ENCODE data around the gene TRMT10B. TPM values are rescaled to one million over a fixed set of nuclear protein-coding genes. Genes with fewer than 3 reads are reported as not detected.
"Not testable (repeated sequence)": the region's sequence is repeated elsewhere in the genome, so short reads cannot be mapped to it uniquely, and the experiment has no call there.

Gene TRMT10B
- total and polyA plus RNA-seq, 2 donors (not counting 1 experiment from before 2014, with no cell fraction given): 5.6 to 7.5 TPM

- Histone ChIP-seq H3K79me2 (ENCODE audit: control insufficient read depth, insufficient read depth, low read length) (peaks cover 54% of the 10 kb centered on the region), H3K4me2 (ENCODE audit: extremely low read depth, insufficient read depth, low read length) (peak overlapping the region; percentile 95), H3K27me3 (ENCODE audit: control insufficient read depth, insufficient read depth, low read length) (no peaks in the 10 kb centered on the region), H4K20me1 (ENCODE audit: control insufficient read depth, extremely low read depth, insufficient read depth, low read length) (peaks cover 4% of the 10 kb centered on the region), H3K4me3 (replicated peaks in 1 of 4; ENCODE audit: control extremely low read depth in 1 of 4, insufficient read depth in 1 of 4, low read depth in 3 of 4, low read length in 4 of 4) (peak overlapping the region; percentile 87 to 98 (median 90)), H3K27ac (ENCODE audit: insufficient read depth, low read length) (peak overlapping the region; percentile 86), H3K9me3 (ENCODE audit: control insufficient read depth, insufficient read depth, low read depth, low read length) (no peaks in the 10 kb centered on the region), H2AFZ (ENCODE audit: low read length) (no peak overlapping the region), H3K4me1 (ENCODE audit: control insufficient read depth, extremely low read depth, insufficient read depth, low read length) (no peaks in the 10 kb centered on the region), H3K36me3 (ENCODE audit: control insufficient read depth, insufficient read depth, low read length) (peaks cover 1% of the 10 kb centered on the region), H3K9ac (ENCODE audit: insufficient read depth, low read length) (peak overlapping the region; percentile 85)
- no peak for TF ChIP-seq CTCF (conservative IDR thresholded peaks at IDR 0.05 in 1 of 2, IDR thresholded peaks at IDR 0.05 in 1 of 2; ENCODE audit: low read depth in 1 of 2, low read length in 2 of 2)
- DNase-seq (ENCODE audit: low read depth in 2 of 2): no peak
Measured at GRCh38 chr9:37801959-37802711, 48.5 kb downstream of the TRMT10B start.

- Histone ChIP-seq H3K9ac (ENCODE audit: insufficient read depth, low read length) (no peak overlapping the region), H3K4me1 (ENCODE audit: control insufficient read depth, extremely low read depth, insufficient read depth, low read length) (no peaks in the 10 kb centered on the region), H3K79me2 (ENCODE audit: control insufficient read depth, insufficient read depth, low read length) (peaks cover 65% of the 10 kb centered on the region), H3K4me2 (ENCODE audit: extremely low read depth, insufficient read depth, low read length) (no peak overlapping the region), H3K9me3 (ENCODE audit: control insufficient read depth, insufficient read depth, low read depth, low read length) (no peaks in the 10 kb centered on the region), H2AFZ (ENCODE audit: low read length) (no peak overlapping the region), H3K4me3 (replicated peaks in 1 of 4; ENCODE audit: control extremely low read depth in 1 of 4, insufficient read depth in 1 of 4, low read depth in 3 of 4, low read length in 4 of 4) (no peak overlapping the region), H3K27me3 (ENCODE audit: control insufficient read depth, insufficient read depth, low read length) (no peaks in the 10 kb centered on the region), H3K27ac (ENCODE audit: insufficient read depth, low read length) (no peak overlapping the region), H4K20me1 (ENCODE audit: control insufficient read depth, extremely low read depth, insufficient read depth, low read length) (peaks cover 4% of the 10 kb centered on the region), H3K36me3 (ENCODE audit: control insufficient read depth, insufficient read depth, low read length) (peaks cover 1% of the 10 kb centered on the region)
- TF ChIP-seq CTCF (conservative IDR thresholded peaks at IDR 0.05 in 1 of 2, IDR thresholded peaks at IDR 0.05 in 1 of 2; ENCODE audit: low read depth in 1 of 2, low read length in 2 of 2) (no peak), EZH2 (IDR thresholded peaks at IDR 0.05; ENCODE audit: low read length, missing control alignments) (no peak)
- DNase-seq (ENCODE audit: low read depth in 2 of 2): no peak
Measured at GRCh38 chr9:37806271-37806670, 52.7 kb downstream of the TRMT10B start.

- not testable (repeated sequence) for H3K9ac ChIP-seq (ENCODE audit: insufficient read depth, low read length); H3K27ac ChIP-seq (ENCODE audit: insufficient read depth, low read length); H3K9me3 ChIP-seq (ENCODE audit: control insufficient read depth, insufficient read depth, low read depth, low read length); H3K27me3 ChIP-seq (ENCODE audit: control insufficient read depth, insufficient read depth, low read length); H3K4me3 ChIP-seq (replicated peaks in 1 of 4; ENCODE audit: control extremely low read depth in 1 of 4, insufficient read depth in 1 of 4, low read depth in 3 of 4, low read length in 4 of 4); DNase-seq (ENCODE audit: low read depth in 2 of 2); H3K36me3 ChIP-seq (ENCODE audit: control insufficient read depth, insufficient read depth, low read length); H3K4me1 ChIP-seq (ENCODE audit: control insufficient read depth, extremely low read depth, insufficient read depth, low read length); H2AFZ ChIP-seq (ENCODE audit: low read length); H4K20me1 ChIP-seq (ENCODE audit: control insufficient read depth, extremely low read depth, insufficient read depth, low read length); H3K4me2 ChIP-seq (ENCODE audit: extremely low read depth, insufficient read depth, low read length)
- peaks cover 33% of the 10 kb centered on the region for H3K79me2 ChIP-seq (ENCODE audit: control insufficient read depth, insufficient read depth, low read length)
Measured at GRCh38 chr9:37809676-37810075, 56.1 kb downstream of the TRMT10B start.

All from fibroblast of lung (primary cell).